HG03565 (cell line): ENCODE results near the gene PGK1.
"Not testable (repeated sequence)": the region's sequence is repeated elsewhere in the genome, so short reads cannot be mapped to it uniquely, and the experiment has no call there.

Experiments used
- ATAC-seq: cut with Tn5 transposase; IDR thresholded peaks from one replicate; pipeline ENCODE4 v1.9.1; 2021; ENCODE audit warnings: mild to moderate bottlenecking, moderate library complexity; ENCODE audit not compliant: unreplicated experiment

PGK1 gene

DNA sequence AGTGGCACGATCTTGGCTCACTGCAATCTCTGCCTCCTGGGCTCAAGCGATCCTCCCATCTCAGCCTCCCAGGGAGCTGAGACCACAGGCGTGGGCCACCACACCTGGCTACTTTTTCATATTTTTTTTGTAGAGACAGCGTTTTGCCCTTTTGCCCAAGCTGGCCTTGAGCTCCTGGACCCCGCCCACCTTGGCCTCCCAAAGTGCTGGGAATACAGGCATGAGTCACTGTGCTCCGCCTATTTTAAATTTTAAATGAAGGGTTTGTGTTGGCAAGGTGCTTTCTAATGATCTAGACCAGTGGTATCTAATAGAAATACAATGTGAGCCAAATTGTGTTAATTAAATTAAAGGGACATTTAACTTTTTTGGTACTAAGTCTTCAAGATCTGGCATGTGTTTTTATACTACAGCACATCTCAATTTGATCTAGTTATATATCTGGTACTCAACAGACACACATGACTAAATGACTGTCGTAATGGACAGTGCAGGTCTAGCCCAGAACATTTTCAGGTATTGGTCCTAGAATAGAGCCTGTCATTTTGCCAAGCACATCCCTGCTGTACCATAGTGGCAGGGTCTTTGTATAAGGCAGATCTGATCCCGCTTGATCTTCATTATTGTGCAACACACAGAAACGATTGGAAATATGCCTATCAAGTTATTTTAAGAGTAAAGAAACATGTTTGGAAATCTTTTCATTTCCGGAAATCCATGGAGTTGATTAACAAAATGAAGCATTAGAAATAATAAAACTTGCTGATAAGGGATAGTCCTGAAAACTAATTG, 7.3 kb downstream of the PGK1 start:
- ATAC-seq: no peak

DNA sequence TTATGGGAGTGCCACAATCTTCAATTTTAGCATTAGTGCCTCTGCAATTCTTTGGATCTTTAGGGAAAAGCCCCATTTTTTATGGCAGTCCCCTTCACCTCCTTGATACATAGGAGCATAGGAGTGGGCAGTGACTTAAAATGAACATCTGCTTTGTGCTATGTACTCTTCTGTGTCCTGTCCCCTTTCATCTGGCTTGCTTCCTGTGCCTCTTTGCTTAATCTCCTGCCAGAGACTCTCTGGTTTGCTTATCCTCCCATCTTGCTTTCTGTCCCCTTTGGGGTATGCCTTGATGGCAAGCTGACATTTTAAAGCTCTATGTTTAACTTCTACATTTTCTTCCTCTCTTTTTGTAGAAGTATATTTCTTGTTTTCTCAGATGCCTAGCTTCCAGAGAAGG, 12.3 kb downstream of the PGK1 start:
- ATAC-seq: no peak

DNA sequence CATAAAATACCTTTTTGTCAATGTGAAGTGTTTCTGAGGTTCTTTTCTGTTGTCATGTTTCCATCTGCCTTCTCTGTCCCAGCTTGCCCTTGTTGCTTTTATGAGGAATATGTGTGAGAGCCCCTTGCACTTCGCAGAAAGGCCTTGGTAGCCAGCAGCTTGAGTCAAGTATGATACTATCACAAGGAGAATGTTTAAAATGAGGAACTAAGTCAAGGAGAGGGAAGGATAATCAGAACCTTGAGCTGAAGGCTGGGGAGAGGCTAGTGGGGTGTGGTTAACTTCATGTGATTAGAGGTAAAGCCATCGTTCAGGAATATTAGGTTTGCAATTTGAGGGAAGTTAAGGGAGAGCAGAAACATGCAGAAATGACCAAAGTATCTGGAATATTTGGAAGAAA, 12.7 kb downstream of the PGK1 start:
- no peak for ATAC-seq

DNA sequence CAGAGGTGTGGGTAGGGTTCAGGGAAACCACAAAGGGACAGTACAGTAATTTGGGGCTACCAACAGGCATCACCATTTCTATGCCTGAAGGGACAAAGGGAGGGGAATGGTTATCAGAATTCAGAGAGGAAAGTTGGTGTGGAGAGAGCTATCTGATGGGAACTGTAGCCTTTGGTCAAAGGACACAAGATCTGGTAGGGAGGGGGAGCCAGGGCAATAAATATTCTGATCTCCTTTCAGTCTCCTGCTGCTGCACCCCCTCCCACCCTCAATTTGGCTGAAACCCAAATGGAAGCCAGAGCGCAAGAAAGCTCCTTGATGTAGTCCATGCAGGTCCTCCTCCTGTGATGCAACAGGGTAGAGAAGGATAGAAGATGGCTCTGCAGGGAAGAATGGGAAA, 14.6 kb downstream of the PGK1 start:
- ATAC-seq: no peak

- ATAC-seq: no peak
Observed at GRCh38 chrX:78119521-78120227, 15.6 kb downstream of the PGK1 start.

GRCh38 chrX:78123190-78123589, 19.1 kb downstream of the PGK1 start:
- no peak for ATAC-seq

DNA sequence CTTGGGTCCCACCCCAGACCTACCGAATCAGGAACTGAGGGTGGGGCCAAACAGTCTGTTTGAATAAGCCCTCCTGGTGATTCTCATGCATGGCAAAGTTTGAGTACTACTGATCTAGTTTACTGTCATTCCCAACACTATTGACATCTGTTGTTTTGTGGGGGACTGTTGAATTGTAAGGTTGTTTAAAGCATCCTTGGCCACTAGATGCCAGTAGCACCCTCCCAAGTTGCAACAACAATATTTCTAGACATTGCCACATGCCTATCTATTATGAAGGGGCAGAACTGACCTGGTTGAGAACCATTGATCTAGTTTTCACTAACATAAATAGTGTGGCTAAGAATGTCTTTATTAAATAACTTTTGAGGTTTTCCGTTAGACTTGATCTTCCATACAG, 20.3 kb downstream of the PGK1 start:
- no peak for ATAC-seq

- no peak for ATAC-seq
Observed at GRCh38 chrX:78125148-78125547, 21.1 kb downstream of the PGK1 start.

DNA sequence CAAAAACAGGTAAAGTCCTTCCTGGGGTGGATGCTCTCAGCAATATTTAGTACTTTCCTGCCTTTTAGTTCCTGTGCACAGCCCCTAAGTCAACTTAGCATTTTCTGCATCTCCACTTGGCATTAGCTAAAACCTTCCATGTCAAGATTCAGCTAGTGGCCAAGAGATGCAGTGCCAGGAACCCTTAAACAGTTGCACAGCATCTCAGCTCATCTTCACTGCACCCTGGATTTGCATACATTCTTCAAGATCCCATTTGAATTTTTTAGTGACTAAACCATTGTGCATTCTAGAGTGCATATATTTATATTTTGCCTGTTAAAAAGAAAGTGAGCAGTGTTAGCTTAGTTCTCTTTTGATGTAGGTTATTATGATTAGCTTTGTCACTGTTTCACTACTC, 21.7 kb downstream of the PGK1 start:
- not testable (repeated sequence) for ATAC-seq

DNA sequence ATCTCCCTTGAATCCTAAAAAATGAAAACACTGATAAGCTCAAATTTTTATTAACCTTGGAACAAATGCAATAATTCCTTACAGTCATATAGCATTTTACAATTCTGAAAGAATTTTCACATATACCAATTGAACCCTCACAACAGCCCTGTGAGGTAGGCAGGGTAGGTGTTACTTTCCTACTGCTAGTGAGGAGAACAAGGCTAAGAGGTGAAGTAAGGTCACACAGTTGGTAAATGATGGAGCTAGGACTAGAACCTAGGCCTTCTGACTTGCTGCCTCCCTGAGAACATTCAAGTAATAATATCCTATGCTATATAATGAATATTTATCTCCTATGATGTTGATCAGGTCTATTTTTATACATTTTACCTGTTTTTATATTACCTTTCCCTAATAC, 25.7 kb downstream of the PGK1 start:
- ATAC-seq: no peak

DNA sequence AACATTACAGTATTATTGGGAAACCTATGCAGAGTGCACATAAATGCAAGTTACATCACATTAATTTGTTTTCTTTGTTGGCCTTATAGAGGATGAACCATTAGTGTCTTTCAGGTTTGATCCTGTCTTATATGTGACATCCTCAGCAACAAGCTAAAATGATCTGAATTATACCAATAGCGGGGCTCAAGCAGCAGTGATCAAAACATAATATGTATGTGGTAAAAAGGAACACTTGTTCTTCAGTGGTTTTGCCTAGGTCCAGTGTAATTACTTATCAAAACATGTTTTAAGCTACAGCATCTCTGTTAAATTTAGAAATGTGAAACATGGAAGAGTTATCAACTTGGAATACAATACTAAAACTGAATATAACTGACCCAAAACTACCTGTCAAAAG, 26.3 kb downstream of the PGK1 start:
- ATAC-seq: no peak

DNA sequence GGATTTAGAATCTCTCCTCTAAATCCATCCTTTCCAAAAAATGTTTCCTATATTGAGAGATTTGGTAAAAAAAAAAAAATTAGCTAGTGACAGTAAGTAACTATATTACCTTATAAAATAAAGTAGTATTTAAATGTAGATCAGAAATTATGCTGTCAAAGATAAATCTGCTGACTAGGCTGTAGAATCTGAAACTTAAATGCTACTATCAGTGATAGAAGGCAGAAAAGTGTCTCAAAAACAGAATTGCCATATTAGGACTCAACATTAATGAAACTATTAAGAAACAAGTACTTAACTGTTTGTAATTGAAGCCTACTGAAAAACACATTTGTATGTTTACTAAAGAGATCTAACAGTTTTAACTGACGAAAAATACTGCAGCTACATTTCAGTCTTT, 27.1 kb downstream of the PGK1 start:
- no peak for ATAC-seq

- ATAC-seq: no peak
Observed at GRCh38 chrX:78133238-78133960, 29.4 kb downstream of the PGK1 start.

GRCh38 chrX:78139160-78140123, 35.4 kb downstream of the PGK1 start, which contains the start of gene TAF9B:
Gene TAF9B, minus strand, starts transcription at chrX:78139650. Its CDS starts 39 bp downstream, at chrX:78139611.
- peak; percentile 92 for ATAC-seq

DNA sequence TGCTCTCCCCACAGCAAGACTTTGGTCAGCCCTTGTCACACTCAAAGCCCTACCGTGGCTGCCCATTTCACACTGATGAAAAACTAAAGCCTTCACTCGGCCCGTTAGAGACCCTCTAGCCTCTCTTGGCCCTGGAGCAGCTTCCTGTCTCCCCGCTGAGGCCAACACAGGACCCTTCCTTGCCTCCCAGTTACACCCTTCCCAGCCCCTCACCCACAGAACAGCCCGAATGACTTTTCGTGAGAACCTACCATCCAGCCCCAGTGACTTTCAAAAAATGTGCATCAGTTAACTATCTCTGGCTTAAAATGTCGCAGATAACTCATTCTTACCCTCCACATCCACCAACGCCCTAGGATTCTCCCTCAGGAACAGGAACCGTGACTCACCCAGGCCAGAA, 36.2 kb downstream of the PGK1 start:
- ATAC-seq: no peak

DNA sequence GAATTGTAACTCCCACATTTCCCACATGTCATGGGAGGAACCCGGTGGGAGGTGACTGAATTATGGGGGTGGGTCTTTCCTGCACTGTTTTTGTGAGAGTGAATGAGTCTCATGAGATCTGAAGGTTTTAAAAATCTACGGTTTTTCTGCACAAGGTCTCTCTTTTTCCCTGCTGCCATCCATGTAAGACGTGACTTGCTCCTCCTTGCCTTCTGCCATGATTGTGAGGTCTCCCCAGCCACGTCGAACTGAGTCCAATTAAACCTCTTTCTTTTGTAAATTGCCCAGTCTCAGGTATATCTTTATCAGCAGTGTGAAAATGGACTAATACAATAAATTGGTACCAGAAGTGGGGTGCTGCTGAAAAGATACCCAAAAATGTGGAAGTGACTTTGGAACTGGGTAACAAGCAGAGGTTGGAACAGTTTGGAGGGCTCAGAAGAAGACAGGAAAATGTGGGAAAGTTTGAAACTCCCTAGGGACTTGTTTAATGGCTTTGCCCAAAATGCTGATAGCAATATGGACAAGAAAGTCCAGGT, 43.0 kb downstream of the PGK1 start:
- not testable (repeated sequence) for ATAC-seq

DNA sequence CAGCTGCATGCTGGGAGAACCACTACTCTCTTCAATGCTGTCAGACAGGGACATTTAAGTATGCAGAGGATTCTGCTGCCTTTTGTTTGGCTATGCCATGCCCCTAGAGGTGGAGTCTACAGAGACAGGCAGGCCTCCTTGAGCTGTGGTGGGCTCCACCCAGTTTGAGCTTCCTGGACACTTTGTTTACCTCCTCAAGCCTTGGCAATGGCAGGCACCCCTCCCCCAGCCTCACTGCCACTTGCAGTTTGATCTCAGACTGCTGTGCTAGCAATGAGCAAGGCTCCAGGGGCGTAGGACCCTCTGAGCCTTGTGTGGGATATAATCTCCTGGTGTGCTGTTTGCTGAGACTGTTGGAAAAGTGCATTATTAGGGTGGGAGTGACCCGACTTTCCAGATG, 53.3 kb downstream of the PGK1 start:
- ATAC-seq: not testable (repeated sequence)

- not testable (repeated sequence) for ATAC-seq
Observed at GRCh38 chrX:78157846-78158245, 53.8 kb downstream of the PGK1 start.

DNA sequence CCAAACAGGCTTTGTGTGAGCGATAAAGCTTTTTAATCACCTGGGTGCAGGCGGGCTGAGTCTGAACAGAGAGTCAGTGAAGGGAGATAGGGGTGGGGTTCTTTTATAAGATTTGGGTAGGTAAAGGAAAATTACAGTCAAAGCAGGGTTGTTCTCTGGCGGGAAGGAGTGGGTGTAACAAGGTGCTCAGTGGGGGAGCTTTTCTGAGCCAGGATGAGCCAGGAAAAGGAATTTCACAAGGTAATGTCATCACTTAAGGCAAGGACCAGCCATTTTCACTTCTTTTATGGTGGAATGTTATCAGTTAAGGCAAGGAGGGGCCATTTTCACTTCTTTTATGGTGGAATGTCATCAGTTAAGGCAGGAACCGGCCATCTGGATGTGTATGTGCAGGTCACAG, 56.7 kb downstream of the PGK1 start:
- ATAC-seq: not testable (repeated sequence)

DNA sequence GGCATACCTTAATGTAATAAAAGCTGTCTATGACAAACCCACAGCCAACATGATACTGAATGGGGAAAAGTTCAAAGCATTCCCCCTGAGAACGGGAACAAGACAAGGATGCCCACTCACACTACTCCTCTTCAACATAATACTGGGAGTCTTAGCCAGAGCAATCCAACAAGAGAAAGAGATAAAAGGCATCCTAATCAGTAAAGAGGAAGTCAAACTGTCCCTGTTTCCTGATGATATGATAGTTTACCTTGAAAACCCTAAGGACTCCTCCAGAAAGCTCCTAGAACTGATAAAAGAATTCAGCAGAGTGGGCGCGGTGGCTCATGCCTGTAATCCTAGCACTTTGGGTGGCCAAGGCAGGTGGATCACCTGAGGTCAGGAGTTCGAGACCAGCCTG, 59.1 kb downstream of the PGK1 start:
- ATAC-seq: not testable (repeated sequence)
